ENCODE results near the gene HEPN1. TPM values are rescaled to one million over a fixed set of nuclear protein-coding genes. Genes with fewer than 3 reads are reported as not detected.

Gene HEPN1
- total RNA-seq, 1 donor: under 0.01 TPM

DNA sequence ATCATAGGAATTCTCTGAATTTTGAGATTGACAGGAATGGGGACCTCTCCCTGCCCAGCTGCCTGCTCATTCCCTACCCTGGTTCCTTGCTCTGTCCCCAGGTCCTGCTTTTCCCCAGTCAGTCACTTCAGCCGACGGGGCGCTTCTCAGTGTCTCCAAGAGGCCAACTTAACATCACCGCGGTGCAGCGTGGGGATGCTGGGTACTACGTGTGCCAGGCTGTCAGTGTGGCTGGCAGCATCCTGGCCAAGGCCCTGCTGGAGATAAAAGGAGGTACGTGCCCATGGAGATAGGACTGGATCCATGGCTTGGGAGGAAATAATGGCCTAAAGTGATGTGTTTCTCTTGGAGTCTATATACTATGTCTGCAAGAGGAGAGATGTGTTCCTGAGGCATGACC lies 46.8 kb upstream of the HEPN1 start:
- Histone ChIP-seq H3K4me1 (ENCODE audit: insufficient read depth, low read length) (no peaks in the 10 kb centered on the region), H3K27me3 (ENCODE audit: insufficient read depth, low read length) (peaks cover 66% of the 10 kb centered on the region), H4K20me1 (ENCODE audit: insufficient read depth, low read length) (no peaks in the 10 kb centered on the region), H3K79me2 (ENCODE audit: insufficient read depth, low read length) (no peaks in the 10 kb centered on the region), H3K27ac (ENCODE audit: low read depth, low read length) (no peak overlapping the region), H3K4me2 (ENCODE audit: insufficient read depth, low read length) (no peak overlapping the region), H3K36me3 (ENCODE audit: insufficient read depth, low read length) (no peaks in the 10 kb centered on the region), H3K9me3 (ENCODE audit: low read depth, low read length) (no peaks in the 10 kb centered on the region), H2AFZ (ENCODE audit: low read length) (no peak overlapping the region), H3K4me3 (ENCODE audit: insufficient read depth, low read length) (no peak overlapping the region)
- TF ChIP-seq, protein P1, sequence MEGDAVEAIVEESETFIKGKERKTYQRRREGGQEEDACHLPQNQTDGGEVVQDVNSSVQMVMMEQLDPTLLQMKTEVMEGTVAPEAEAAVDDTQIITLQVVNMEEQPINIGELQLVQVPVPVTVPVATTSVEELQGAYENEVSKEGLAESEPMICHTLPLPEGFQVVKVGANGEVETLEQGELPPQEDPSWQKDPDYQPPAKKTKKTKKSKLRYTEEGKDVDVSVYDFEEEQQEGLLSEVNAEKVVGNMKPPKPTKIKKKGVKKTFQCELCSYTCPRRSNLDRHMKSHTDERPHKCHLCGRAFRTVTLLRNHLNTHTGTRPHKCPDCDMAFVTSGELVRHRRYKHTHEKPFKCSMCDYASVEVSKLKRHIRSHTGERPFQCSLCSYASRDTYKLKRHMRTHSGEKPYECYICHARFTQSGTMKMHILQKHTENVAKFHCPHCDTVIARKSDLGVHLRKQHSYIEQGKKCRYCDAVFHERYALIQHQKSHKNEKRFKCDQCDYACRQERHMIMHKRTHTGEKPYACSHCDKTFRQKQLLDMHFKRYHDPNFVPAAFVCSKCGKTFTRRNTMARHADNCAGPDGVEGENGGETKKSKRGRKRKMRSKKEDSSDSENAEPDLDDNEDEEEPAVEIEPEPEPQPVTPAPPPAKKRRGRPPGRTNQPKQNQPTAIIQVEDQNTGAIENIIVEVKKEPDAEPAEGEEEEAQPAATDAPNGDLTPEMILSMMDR (IDR thresholded peaks at IDR 0.05; ENCODE audit: extremely low read depth, low read depth, low read length): no peak
- no peak for DNase-seq (ENCODE audit: insufficient read length, low spot score, missing footprints)

DNA sequence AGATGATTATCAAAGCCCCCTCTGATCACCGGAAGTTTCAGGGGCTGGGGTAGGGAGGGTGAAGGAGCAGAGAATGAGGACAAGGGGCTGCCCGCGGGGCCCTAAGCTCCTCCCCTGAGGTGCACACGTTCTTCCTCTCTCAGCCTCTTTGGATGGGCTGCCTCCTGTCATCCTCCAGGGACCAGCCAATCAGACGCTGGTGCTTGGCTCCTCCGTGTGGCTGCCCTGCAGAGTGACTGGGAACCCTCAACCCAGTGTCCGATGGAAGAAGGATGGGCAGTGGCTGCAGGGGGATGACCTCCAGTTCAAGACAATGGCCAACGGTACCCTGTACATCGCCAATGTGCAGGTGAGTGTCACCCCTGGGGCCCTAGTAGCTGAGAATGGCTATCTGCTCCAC lies 46.3 kb upstream of the HEPN1 start:
- DNase-seq (ENCODE audit: insufficient read length, low spot score, missing footprints): peak; percentile 85
- Histone ChIP-seq H3K27ac (ENCODE audit: low read depth, low read length) (no peak overlapping the region), H3K4me2 (ENCODE audit: insufficient read depth, low read length) (no peak overlapping the region), H3K4me3 (ENCODE audit: insufficient read depth, low read length) (no peak overlapping the region), H3K4me1 (ENCODE audit: insufficient read depth, low read length) (no peaks in the 10 kb centered on the region), H3K79me2 (ENCODE audit: insufficient read depth, low read length) (no peaks in the 10 kb centered on the region), H2AFZ (ENCODE audit: low read length) (no peak overlapping the region), H3K27me3 (ENCODE audit: insufficient read depth, low read length) (peaks cover 63% of the 10 kb centered on the region), H3K36me3 (ENCODE audit: insufficient read depth, low read length) (no peaks in the 10 kb centered on the region), H3K9me3 (ENCODE audit: low read depth, low read length) (no peaks in the 10 kb centered on the region), H4K20me1 (ENCODE audit: insufficient read depth, low read length) (no peaks in the 10 kb centered on the region)
- TF ChIP-seq, protein P1 (IDR thresholded peaks at IDR 0.05; ENCODE audit: extremely low read depth, low read depth, low read length): no peak

DNA sequence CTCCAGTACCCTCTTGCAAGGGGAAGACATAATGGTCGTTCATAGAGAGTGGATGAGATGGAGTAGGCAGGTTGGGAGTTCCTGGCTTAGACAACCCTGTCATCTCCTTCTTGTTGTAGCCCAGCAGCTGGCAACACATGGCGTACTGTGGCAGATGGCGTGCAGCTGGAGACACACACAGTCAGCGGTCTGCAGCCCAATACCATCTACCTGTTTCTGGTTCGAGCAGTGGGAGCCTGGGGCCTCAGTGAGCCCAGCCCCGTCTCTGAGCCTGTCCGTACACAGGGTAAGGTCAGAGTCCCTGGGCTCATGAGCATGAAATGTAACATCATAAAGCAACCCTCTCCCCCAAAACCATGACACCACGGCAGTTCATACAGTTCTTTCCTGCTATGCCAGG lies 45.1 kb upstream of the HEPN1 start:
- H2AFZ ChIP-seq (ENCODE audit: low read length): no peak overlapping the region
- no peak overlapping the region for H3K27ac ChIP-seq (ENCODE audit: low read depth, low read length)
- H3K4me3 ChIP-seq (ENCODE audit: insufficient read depth, low read length): no peak overlapping the region
- H3K4me2 ChIP-seq (ENCODE audit: insufficient read depth, low read length): no peak overlapping the region
- TF ChIP-seq, protein P1 (IDR thresholded peaks at IDR 0.05; ENCODE audit: extremely low read depth, low read depth, low read length): no peak
- no peaks in the 10 kb centered on the region for H4K20me1 ChIP-seq (ENCODE audit: insufficient read depth, low read length)
- no peaks in the 10 kb centered on the region for H3K79me2 ChIP-seq (ENCODE audit: insufficient read depth, low read length)
- no peak for DNase-seq (ENCODE audit: insufficient read length, low spot score, missing footprints)
- H3K9me3 ChIP-seq (ENCODE audit: low read depth, low read length): no peaks in the 10 kb centered on the region
- no peaks in the 10 kb centered on the region for H3K4me1 ChIP-seq (ENCODE audit: insufficient read depth, low read length)
- H3K27me3 ChIP-seq (ENCODE audit: insufficient read depth, low read length): peaks cover 50% of the 10 kb centered on the region
- H3K36me3 ChIP-seq (ENCODE audit: insufficient read depth, low read length): no peaks in the 10 kb centered on the region

DNA sequence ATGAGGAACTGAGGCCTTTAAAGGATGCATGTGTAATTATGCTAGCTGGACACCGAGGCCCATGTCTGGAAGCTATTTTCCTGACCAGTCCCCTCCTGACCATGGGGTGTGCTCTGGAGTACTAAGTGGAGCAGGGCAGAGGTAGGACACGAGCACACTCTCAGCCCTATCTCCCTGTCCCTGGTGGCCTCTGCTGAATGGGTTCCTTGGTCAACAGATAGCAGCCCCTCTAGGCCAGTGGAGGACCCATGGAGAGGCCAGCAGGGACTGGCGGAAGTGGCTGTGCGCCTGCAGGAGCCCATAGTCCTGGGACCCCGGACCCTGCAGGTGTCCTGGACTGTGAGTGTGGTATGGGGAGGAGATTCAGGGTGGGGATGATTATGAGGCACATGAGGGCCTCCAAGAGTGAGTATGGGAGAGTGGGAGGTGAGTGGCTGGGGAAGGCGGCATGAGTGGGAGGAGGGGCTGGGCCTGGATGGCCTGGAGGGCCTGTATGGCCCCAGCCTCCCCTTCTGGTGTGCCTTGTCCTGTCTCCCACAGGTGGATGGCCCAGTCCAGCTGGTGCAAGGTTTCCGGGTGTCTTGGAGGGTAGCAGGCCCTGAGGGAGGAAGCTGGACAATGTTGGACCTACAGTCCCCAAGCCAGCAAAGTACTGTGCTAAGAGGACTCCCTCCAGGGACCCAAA lies 44.3 kb upstream of the HEPN1 start:
- H3K36me3 ChIP-seq (ENCODE audit: insufficient read depth, low read length): no peaks in the 10 kb centered on the region
- TF ChIP-seq, protein P1 (IDR thresholded peaks at IDR 0.05; ENCODE audit: extremely low read depth, low read depth, low read length): no peak

More for the DNA sequence above, 44.3 kb upstream of the HEPN1 start:
- Histone ChIP-seq H4K20me1 (ENCODE audit: insufficient read depth, low read length) (no peaks in the 10 kb centered on the region), H3K79me2 (ENCODE audit: insufficient read depth, low read length) (no peaks in the 10 kb centered on the region), H3K27me3 (ENCODE audit: insufficient read depth, low read length) (peaks cover 43% of the 10 kb centered on the region), H3K27ac (ENCODE audit: low read depth, low read length) (no peak overlapping the region), H3K4me2 (ENCODE audit: insufficient read depth, low read length) (no peak overlapping the region), H3K9me3 (ENCODE audit: low read depth, low read length) (no peaks in the 10 kb centered on the region), H3K4me3 (ENCODE audit: insufficient read depth, low read length) (no peak overlapping the region), H2AFZ (ENCODE audit: low read length) (no peak overlapping the region), H3K4me1 (ENCODE audit: insufficient read depth, low read length) (no peaks in the 10 kb centered on the region)
- peak; percentile 56 for DNase-seq (ENCODE audit: insufficient read length, low spot score, missing footprints)

Measured in osteoblast (primary cell).